Measurements from ENCODE around the gene PSENEN. TPM values are rescaled to one million over a fixed set of nuclear protein-coding genes. Genes with fewer than 3 reads are reported as not detected.

The PSENEN gene
- total and polyA plus RNA-seq, 9 of the 15 experiments (the other 6 are each of a cell fraction or from before 2014, with no cell fraction given) = 34.5 to 299 (median 61.1) TPM

DNA sequence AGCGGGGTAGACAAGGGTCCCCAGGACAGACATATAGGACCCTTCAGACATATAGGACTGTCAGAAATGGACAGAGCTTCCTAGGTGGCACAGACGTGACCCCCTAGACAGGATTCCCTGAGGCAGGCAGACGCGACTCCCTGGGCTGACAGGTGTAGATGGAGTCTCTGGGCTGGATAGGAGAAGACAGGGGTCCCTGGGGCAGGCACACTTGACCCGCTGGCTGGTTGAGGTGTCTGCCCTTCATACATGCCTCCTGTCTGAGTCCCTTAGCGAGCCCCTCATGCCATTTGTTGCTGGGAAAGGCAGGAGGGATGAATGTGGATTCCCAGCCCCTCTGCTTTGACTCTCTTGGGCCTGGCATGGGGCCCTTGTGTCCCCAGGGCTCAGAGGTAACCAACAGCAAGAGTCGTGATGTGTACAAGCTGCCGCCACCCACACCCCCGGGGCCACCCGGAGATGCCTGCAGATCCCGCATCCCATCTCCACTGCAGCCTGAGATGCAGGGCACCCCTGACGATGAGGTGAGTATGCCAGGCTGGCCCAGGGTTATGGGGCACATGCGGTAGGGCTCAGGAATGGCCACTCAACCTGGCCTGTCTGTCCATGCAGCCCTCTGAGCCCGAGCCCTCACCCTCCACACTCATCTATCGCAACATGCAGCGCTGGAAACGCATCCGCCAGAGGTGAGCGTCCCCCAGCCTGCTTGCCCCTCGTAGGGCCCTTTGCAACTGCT lies 8.4 kb downstream of the PSENEN start:
- no TSS peak for BruUV-seq (replicated peaks)

More for the DNA sequence above, 8.4 kb downstream of the PSENEN start:
- H3K27ac ChIP-seq (ENCODE audit: extremely low read depth, low read depth, low read length) = no peak overlapping the region
- ChIA-PET POLR2A (interaction anchor here (1.2 to 1.3 kb wide), 2 partner anchors 8 to 116 kb away, joined by 3 to 7 read pairs; partner anchors contain the start of genes PSENEN and U2AF1L4), CTCF (ENCODE audit: low intra/inter-chr PET ratio) (no interaction called here)
- no peaks in the 10 kb centered on the region for H3K9me1 ChIP-seq (ENCODE audit: control insufficient read depth, insufficient read depth, low read length)
- FAIRE-seq (no peak), DNase-seq (ENCODE audit: extremely low read depth in 1 of 4, low spot score in 3 of 4) (no peak), ATAC-seq (no peak)
- 87% methylated on average over 18 of the region's 20 CpGs for WGBS (ENCODE audit: insufficient coverage, low coverage, missing lambda C conversion rate)
- no peaks in the 10 kb centered on the region for H3K27me3 ChIP-seq (ENCODE audit: control insufficient read depth in 2 of 2, insufficient read depth in 2 of 2, low read length in 2 of 2)
- peaks cover 10 to 37% of the 10 kb centered on the region in 2 experiments; a peak in 4 of 5 replicates for H3K4me1 ChIP-seq (replicated peaks in 1 of 2; ENCODE audit: control insufficient read depth in 2 of 2, insufficient read depth in 2 of 2, low read length in 2 of 2)
- no peaks in the 10 kb centered on the region for H3K9me3 ChIP-seq (replicated peaks; ENCODE audit: control insufficient read depth, insufficient read depth, low read depth, low read length)
- TF ChIP-seq POLR2G (IDR thresholded peaks at IDR 0.05; ENCODE audit: low read depth, low read length) (peak; percentile 35; the same call in 1 of the 2 replicates), RBFOX2 (IDR thresholded peaks at IDR 0.05; ENCODE audit: low read depth, low read length) (peak; percentile 38; the same call in 1 of the 2 replicates)
- TF ChIP-seq, protein P1, sequence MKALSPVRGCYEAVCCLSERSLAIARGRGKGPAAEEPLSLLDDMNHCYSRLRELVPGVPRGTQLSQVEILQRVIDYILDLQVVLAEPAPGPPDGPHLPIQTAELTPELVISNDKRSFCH (CRISPR knock-in tag; IDR thresholded peaks at IDR 0.05) = no peak
- TF ChIP-seq, protein P1 (tag; IDR thresholded peaks at IDR 0.05) = no peak
- no peaks in the 10 kb centered on the region for H4K20me1 ChIP-seq (replicated peaks; ENCODE audit: control insufficient read depth, insufficient read depth, low read length)
- H2AFZ ChIP-seq (ENCODE audit: low read depth, low read length) = no peak overlapping the region
- in situ Hi-C loops (cut with MboI) = no loop called here
- peaks cover 23% of the 10 kb centered on the region; the same call in 1 of the 3 replicates for H3K36me3 ChIP-seq (ENCODE audit: control insufficient read depth, insufficient read depth, low read length)
- intact Hi-C loops (cut with micrococcal nuclease) = no loop called here
- peaks cover 9% of the 10 kb centered on the region for H3K79me2 ChIP-seq (ENCODE audit: control insufficient read depth, insufficient read depth, low read length)
- H3K4me2 ChIP-seq (ENCODE audit: insufficient read depth, low read length) = no peak overlapping the region
- H3K4me3 ChIP-seq = no peak overlapping the region
- H3K9ac ChIP-seq (ENCODE audit: insufficient read depth in 1 of 2, low read depth in 2 of 2, low read length in 2 of 2) = peak overlapping the region in 1 of 2 experiments; percentile 43; a peak in 1 of 4 replicates
